ENCODE results near the gene COL11A2.

GRCh38 chr6:33172688-33173534 is 19.4 kb downstream of the COL11A2 start:
- TF ChIP-seq CTCF (IDR thresholded peaks at IDR 0.05): peak in 1 of 3 donors; percentile 37
- no peak for TF ChIP-seq POLR2A (IDR thresholded peaks at IDR 0.05)

Measured in lower leg skin (tissue), 3 donors.